HFF-Myc (cell line): ENCODE data around the gene TANC2.

Experiments used
- DNase-seq: peaks from one replicate; pipeline ENCODE4 v3.0.0-alpha.2; 2011; ENCODE audit warnings: low read depth; ENCODE audit errors: extremely low read depth
- H3K4me3 ChIP-seq: replicated peaks from 2 replicates; pipeline ENCODE4 v1.5.1; 2011; ENCODE audit warnings: low read depth, mild to moderate bottlenecking, control low read depth, low read length
- CTCF ChIP-seq: IDR thresholded peaks from 2 replicates; pipeline ENCODE4 v1.5.1; 2012; ENCODE audit warnings: mild to moderate bottlenecking, low read depth, low read length, control low read depth; ENCODE audit errors: missing control alignments

Gene TANC2

GRCh38 chr17:62925267-62925836 lies 40.7 kb upstream of the TANC2 start:
- no peak overlapping the region for H3K4me3 ChIP-seq
- TF ChIP-seq CTCF, result no peak
- no peak for DNase-seq

DNA sequence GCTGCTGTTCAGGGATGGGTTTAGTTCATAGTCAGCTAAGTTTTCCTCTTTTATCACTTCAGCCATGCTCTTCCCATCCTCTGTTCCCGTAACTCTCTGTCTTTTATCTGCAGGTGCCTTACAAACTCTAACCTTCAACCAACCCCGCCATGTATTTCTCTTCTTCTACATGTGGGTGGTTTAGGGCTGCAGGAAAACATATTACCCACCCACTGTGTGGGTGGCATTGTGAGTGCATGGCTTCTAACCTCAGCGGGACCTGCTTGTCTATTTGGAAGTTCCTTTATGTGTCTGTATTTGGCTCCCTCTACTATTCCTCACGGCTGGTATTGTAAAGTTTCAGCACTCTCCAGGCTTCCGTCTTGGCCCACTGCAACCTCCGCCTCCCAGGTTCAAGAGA lies 39.0 kb upstream of the TANC2 start:
- DNase-seq, result no peak
- TF ChIP-seq CTCF, result no peak
- no peak overlapping the region for H3K4me3 ChIP-seq

DNA sequence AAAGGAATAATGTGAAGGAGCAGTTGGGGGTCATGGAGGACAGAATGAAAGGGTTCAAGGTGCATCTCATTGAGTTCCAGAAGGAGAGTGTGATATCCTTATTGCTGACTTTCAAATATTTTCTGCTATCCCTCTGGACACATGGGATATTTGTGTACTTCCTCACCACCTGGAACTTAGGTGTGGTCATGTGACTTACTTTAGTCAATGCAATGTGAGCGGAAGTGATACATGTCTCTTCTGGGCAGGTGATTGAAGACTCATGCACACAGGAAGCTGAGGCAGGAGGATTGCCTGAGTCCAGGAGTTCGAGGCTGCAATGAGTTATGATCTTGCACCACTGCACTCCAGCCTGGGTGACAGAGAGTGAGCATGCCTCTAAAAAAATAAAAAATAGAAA lies 36.7 kb upstream of the TANC2 start:
- no peak for DNase-seq
- H3K4me3 ChIP-seq, result no peak overlapping the region
- no peak for TF ChIP-seq CTCF

DNA sequence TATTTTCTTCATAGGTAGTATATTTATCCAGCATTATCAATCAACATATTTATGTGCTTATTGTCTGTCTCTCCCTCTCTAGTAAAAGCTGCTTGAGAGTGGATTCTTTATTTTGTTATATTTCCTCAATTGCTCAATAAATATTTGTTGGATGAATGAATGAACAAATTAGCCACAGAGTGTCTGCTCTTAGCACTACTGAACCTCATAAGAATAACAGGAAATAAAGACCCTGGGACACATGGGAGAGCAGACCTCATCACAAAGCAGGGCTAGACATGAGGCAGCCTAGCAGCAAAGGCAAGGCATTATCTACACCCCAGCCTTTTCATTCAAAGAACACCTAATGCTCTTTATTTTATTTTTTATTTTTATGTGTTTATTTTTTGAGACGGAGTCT lies 34.9 kb upstream of the TANC2 start:
- DNase-seq, result no peak
- H3K4me3 ChIP-seq, result no peak overlapping the region
- no peak for TF ChIP-seq CTCF

- H3K4me3 ChIP-seq, result no peak overlapping the region
- no peak for DNase-seq
- TF ChIP-seq CTCF, result no peak
Observed at GRCh38 chr17:62933501-62934385, 32.3 kb upstream of the TANC2 start.

DNA sequence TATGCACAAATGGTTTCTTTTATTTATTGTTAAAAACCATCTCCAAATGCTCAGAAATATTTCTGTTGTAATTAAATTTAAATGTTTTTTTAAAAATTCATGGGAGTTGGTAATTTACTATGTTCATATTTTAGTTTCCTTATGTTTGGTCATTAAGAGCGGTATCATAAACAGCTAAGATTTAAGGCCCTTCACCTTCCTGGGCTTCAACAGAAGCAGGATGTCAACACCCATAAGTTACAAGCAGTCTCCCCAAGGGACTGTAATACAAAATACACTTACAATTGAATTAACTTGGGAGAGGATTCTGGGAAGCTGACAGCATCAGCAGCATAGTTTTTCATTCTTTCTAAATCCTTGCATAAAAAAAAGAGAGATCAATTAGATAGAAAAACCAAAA lies 30.9 kb upstream of the TANC2 start:
- TF ChIP-seq CTCF, result no peak
- DNase-seq, result no peak
- H3K4me3 ChIP-seq, result no peak overlapping the region
